Common myeloid progenitor, CD34-positive (primary cell): ENCODE measurements around the gene MICAL3.

ENCODE experiments used
- CTCF ChIA-PET: fragments of 350-600 bp; sonication (Branson Sonifier 250); formaldehyde crosslinking; loops from one replicate; lab custom pipeline; 2021; ENCODE audit warnings: antibody characterized with exemption; lab: Charles Lee
- POLR2A ChIA-PET: fragments of 350-600 bp; sonication (Branson Sonifier 250); formaldehyde crosslinking; loops from one replicate; lab custom pipeline; 2021; ENCODE audit warnings: antibody characterized with exemption; lab: Charles Lee
- DNase-seq, 3 donors: peaks; one replicate each; pipeline versions ENCODE4 v3.0.0 to v3.0.0-alpha.2; 2013
- H3K27ac ChIP-seq, 2 experiments: 1 replicate in 1 of 2; 2 replicates in 1 of 2; pipeline ENCODE4 v1.7.0; 2013; ENCODE audit warnings: inconsistent platforms in 2 of 2, low read length in 2 of 2, mild to moderate bottlenecking in 2 of 2, low read depth in 1 of 2, moderate library complexity in 1 of 2; ENCODE audit not compliant: severe bottlenecking in 2 of 2, insufficient read depth in 1 of 2, poor library complexity in 1 of 2
- H3K27me3 ChIP-seq, 5 experiments: replicated peaks in 2 of 5; 1 replicate in 3 of 5; 2 replicates in 2 of 5; pipeline versions ENCODE4 v1.6.1 to v1.7.0; 2013; ENCODE audit warnings: low read length in 4 of 5, mild to moderate bottlenecking in 2 of 5, moderate library complexity in 2 of 5, inconsistent platforms in 1 of 5; ENCODE audit not compliant: insufficient read depth in 5 of 5, control insufficient read depth in 4 of 5
- H3K36me3 ChIP-seq, 4 experiments: 1 replicate in 2 of 4; 2 replicates in 2 of 4; pipeline versions ENCODE4 v1.6.1 to v1.7.0; 2013; ENCODE audit warnings: low read length in 3 of 4, control low read depth in 1 of 4, mild to moderate bottlenecking in 1 of 4; ENCODE audit not compliant: control insufficient read depth in 4 of 4, insufficient read depth in 4 of 4
- H3K4me1 ChIP-seq, 4 experiments: 1 replicate in 3 of 4; 2 replicates in 1 of 4; pipeline versions ENCODE4 v1.6.1 to v1.7.1; 2013; ENCODE audit warnings: low read length in 3 of 4, mild to moderate bottlenecking in 3 of 4, control low read depth in 1 of 4, inconsistent platforms in 1 of 4, moderate library complexity in 1 of 4; ENCODE audit not compliant: control insufficient read depth in 4 of 4, insufficient read depth in 4 of 4; ENCODE audit errors: control extremely low read depth in 1 of 4
- H3K4me3 ChIP-seq, 7 experiments: 1 replicate in 4 of 7; 2 replicates in 3 of 7; pipeline versions ENCODE4 v1.5.1 to v1.7.0; 2013; ENCODE audit warnings: mild to moderate bottlenecking in 7 of 7, low read length in 6 of 7, moderate library complexity in 6 of 7, inconsistent platforms in 2 of 7, low read depth in 2 of 7, control low read depth in 1 of 7; ENCODE audit not compliant: insufficient read depth in 4 of 7, control insufficient read depth in 1 of 7; ENCODE audit errors: extremely low read depth in 1 of 7
- H3K9me3 ChIP-seq, 5 experiments: 1 replicate in 4 of 5; 2 replicates in 1 of 5; pipeline versions ENCODE4 v1.6.1 to v1.7.1; 2013; ENCODE audit warnings: low read length in 4 of 5, mild to moderate bottlenecking in 2 of 5, inconsistent platforms in 1 of 5, low read depth in 1 of 5, moderate library complexity in 1 of 5; ENCODE audit not compliant: control insufficient read depth in 4 of 5, insufficient read depth in 2 of 5; ENCODE audit errors: control extremely low read depth in 1 of 5
- WGBS: methylation state at CpG from one replicate; pipeline ENCODE4 v1.1.5; 2013; ENCODE audit not compliant: insufficient coverage; 5-methylcytosine and 5-hydroxymethylcytosine counted together

Gene MICAL3

DNA sequence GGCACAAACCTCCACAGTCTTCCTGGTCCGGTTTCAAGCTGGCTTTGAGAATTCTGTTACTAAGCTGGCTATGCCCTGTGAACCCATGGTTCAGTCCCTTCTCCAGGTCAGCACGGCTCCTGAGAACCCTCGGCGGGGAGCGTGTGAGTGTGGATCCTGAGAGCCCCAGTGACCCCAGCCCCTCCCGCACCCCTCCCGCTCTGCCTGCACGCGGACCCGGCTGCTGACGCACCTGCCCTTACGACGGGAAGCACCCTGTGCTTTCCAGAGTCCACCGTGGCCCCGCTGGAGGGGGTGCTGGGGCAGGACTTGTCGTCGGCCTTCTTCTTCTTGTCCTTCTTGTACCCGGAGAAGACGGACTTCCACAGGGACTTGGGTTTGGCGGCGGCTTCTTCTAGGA is 207.3 kb downstream of the MICAL3 start:
- H3K36me3 ChIP-seq = peaks cover 4 to 53% (median 30%) of the 10 kb centered on the region in 4 experiments
- no peak overlapping the region for H3K27ac ChIP-seq
- no peaks in the 10 kb centered on the region for H3K9me3 ChIP-seq
- no peaks in the 10 kb centered on the region for H3K27me3 ChIP-seq
- POLR2A ChIA-PET = no interaction called here
- no peak for DNase-seq
- H3K4me1 ChIP-seq = no peaks in the 10 kb centered on the region
- H3K4me3 ChIP-seq = no peak overlapping the region
- CTCF ChIA-PET = interaction anchor here (1.2 kb wide), 1 partner anchor 13 kb away, joined by 5 read pairs; no protein-coding TSS in a partner anchor
- 94% methylated on average over 18 of the region's 21 CpGs for WGBS

DNA sequence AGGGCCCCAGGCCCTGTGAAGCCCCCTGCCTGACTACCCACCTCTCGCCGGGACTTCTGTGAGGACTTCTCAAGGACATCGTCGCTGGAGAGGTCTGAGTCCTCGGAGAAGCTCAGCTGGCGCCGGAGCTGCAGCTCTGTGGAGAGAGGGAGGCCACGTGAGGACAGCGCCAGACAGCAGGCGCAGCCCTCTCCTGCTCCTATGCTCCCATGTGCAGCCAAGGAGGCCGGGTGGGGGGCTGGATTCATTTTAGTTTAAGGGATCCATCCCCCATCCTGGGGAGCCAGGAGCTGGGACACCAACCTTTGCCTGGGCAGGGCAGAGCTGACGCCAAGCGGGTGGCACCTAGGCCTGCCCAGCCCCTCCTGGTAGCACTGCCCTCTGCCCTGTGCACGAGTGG is 207.7 kb downstream of the MICAL3 start:
- ChIA-PET POLR2A (no interaction called here), CTCF (interaction anchor here (1.2 kb wide), 1 partner anchor 13 kb away, joined by 5 read pairs; no protein-coding TSS in a partner anchor)
- no peaks in the 10 kb centered on the region for H3K4me1 ChIP-seq
- no peaks in the 10 kb centered on the region for H3K27me3 ChIP-seq
- WGBS = 92% methylated on average over 14 of the region's 14 CpGs
- H3K9me3 ChIP-seq = no peaks in the 10 kb centered on the region
- no peak overlapping the region for H3K27ac ChIP-seq
- no peak overlapping the region for H3K4me3 ChIP-seq
- peaks cover 4 to 54% (median 29%) of the 10 kb centered on the region in 4 experiments for H3K36me3 ChIP-seq
- no peak for DNase-seq

GRCh38 chr22:17815703-17816254 is 208.6 kb downstream of the MICAL3 start:
- no peak overlapping the region for H3K4me3 ChIP-seq
- peaks cover 4 to 54% (median 30%) of the 10 kb centered on the region in 4 experiments for H3K36me3 ChIP-seq
- H3K27me3 ChIP-seq = no peaks in the 10 kb centered on the region
- no peaks in the 10 kb centered on the region for H3K4me1 ChIP-seq
- no peak for DNase-seq
- POLR2A ChIA-PET = no interaction called here
- no peak overlapping the region for H3K27ac ChIP-seq
- CTCF ChIA-PET = interaction anchor here (1.1 kb wide), 1 partner anchor 14 kb away, joined by 4 read pairs; no protein-coding TSS in a partner anchor
- H3K9me3 ChIP-seq = no peaks in the 10 kb centered on the region
- 95% methylated on average over 12 of the region's 15 CpGs for WGBS

- WGBS = 93% methylated on average over 16 of the region's 20 CpGs
- CTCF ChIA-PET = interaction anchor here (1.1 kb wide), 1 partner anchor 15 kb away, joined by 4 read pairs; no protein-coding TSS in a partner anchor
- H3K36me3 ChIP-seq = peaks cover 4 to 58% (median 33%) of the 10 kb centered on the region in 4 experiments
- no peak for DNase-seq
- POLR2A ChIA-PET = no interaction called here
- H3K27ac ChIP-seq = no peak overlapping the region
- H3K4me1 ChIP-seq = no peaks in the 10 kb centered on the region
- H3K9me3 ChIP-seq = no peaks in the 10 kb centered on the region
- no peak overlapping the region for H3K4me3 ChIP-seq
- H3K27me3 ChIP-seq = no peaks in the 10 kb centered on the region
Observed at GRCh38 chr22:17814830-17815229, 209.5 kb downstream of the MICAL3 start.

GRCh38 chr22:17814084-17814483 is 210.3 kb downstream of the MICAL3 start:
- WGBS = 96% methylated on average over 3 of the region's 6 CpGs
- no peaks in the 10 kb centered on the region for H3K4me1 ChIP-seq
- CTCF ChIA-PET = no interaction called here

GRCh38 chr22:17811119-17811518 is 213.2 kb downstream of the MICAL3 start:
- peaks cover 8 to 64% (median 41%) of the 10 kb centered on the region in 4 experiments for H3K36me3 ChIP-seq
- CTCF ChIA-PET = interaction anchor here (0.5 to 0.8 kb wide), 2 partner anchors 36 to 275 kb away, joined by 3 read pairs; no protein-coding TSS in a partner anchor
- H3K9me3 ChIP-seq = no peaks in the 10 kb centered on the region
- WGBS = 100% methylated on average over 3 of the region's 4 CpGs
- no peaks in the 10 kb centered on the region for H3K27me3 ChIP-seq
- H3K4me1 ChIP-seq = no peaks in the 10 kb centered on the region
- no peak for DNase-seq
- no peak overlapping the region for H3K27ac ChIP-seq
- no peak overlapping the region for H3K4me3 ChIP-seq
- POLR2A ChIA-PET = no interaction called here

More at GRCh38 chr22:17814084-17814483, 210.3 kb downstream of the MICAL3 start:
- POLR2A ChIA-PET = no interaction called here
- no peaks in the 10 kb centered on the region for H3K27me3 ChIP-seq
- H3K36me3 ChIP-seq = peaks cover 4 to 59% (median 33%) of the 10 kb centered on the region in 4 experiments
- no peaks in the 10 kb centered on the region for H3K9me3 ChIP-seq
- no peak for DNase-seq
- H3K4me3 ChIP-seq = no peak overlapping the region
- H3K27ac ChIP-seq = no peak overlapping the region

- H3K27ac ChIP-seq = no peak overlapping the region
- H3K4me1 ChIP-seq = no peaks in the 10 kb centered on the region
- H3K36me3 ChIP-seq = peaks cover 8 to 62% (median 37%) of the 10 kb centered on the region in 4 experiments
- no peak overlapping the region for H3K4me3 ChIP-seq
- ChIA-PET CTCF (interaction anchor here (0.5 to 2.0 kb wide), 3 partner anchors 36 to 275 kb away, joined by 3 to 6 read pairs (median 3); no protein-coding TSS in a partner anchor), POLR2A (no interaction called here)
- no peak for DNase-seq
- H3K9me3 ChIP-seq = no peaks in the 10 kb centered on the region
- no peaks in the 10 kb centered on the region for H3K27me3 ChIP-seq
- 98% methylated on average over 11 of the region's 12 CpGs for WGBS
Observed at GRCh38 chr22:17810570-17811116, 213.7 kb downstream of the MICAL3 start.
